PC-3 (cell line): ENCODE measurements around the gene SMYD3. TPM values are rescaled to one million over a fixed set of nuclear protein-coding genes. Genes with fewer than 3 reads are reported as not detected.

Experiments used
- ATAC-seq: fragments of 200-7000 bp; cut with Tn5 transposase; 2 replicates; pipeline ENCODE4 v1.9.1; 2020; ENCODE audit warnings: mild to moderate bottlenecking, moderate library complexity
- BruUV-seq: library from RNA; stranded (reverse); fragments of 400-500 nt; replicated peaks from 2 replicates; lab custom pipeline; 2021; lab: Mats Ljungman, UMichigan
- CTCF ChIA-PET: fragments of 300-600 bp; sonication (Branson Sonifier 250); formaldehyde crosslinking; loops from one replicate; lab custom pipeline; 2022; ENCODE audit warnings: antibody characterized with exemption; lab: Charles Lee
- POLR2A ChIA-PET: fragments of 300-600 bp; sonication (Branson Sonifier 250); formaldehyde crosslinking; loops from one replicate; lab custom pipeline; 2022; ENCODE audit warnings: antibody characterized with exemption; ENCODE audit not compliant: unreplicated experiment; lab: Charles Lee
- DNase-seq: peaks from one replicate; pipeline ENCODE4 v3.0.0-alpha.2; 2015
- H2AFZ ChIP-seq: fragments of 300-600 bp; sonication (generic); 2 replicates; pipeline ENCODE4 v1.6.0; 2016; ENCODE audit warnings: antibody characterized with exemption, low read length
- H3F3A ChIP-seq: fragments of 300-600 bp; sonication (generic); one replicate; pipeline ENCODE4 v1.6.0; 2017; ENCODE audit warnings: antibody characterized with exemption, low read length, control low read depth, mild to moderate bottlenecking; ENCODE audit not compliant: unreplicated experiment
- H3K27ac ChIP-seq: fragments of 300-600 bp; sonication (generic); 2 replicates; pipeline ENCODE4 v1.5.1; 2016; ENCODE audit warnings: mild to moderate bottlenecking, low read length
- H3K27me3 ChIP-seq: fragments of 300-600 bp; sonication (generic); 2 replicates; pipeline ENCODE4 v1.6.1; 2016; ENCODE audit warnings: low read length, mixed read lengths
- H3K36me3 ChIP-seq: fragments of 300-600 bp; sonication (generic); 2 replicates; pipeline ENCODE4 v1.6.1; 2016; ENCODE audit warnings: low read depth, mixed run types, low read length, mixed read lengths
- H3K4me1 ChIP-seq: fragments of 300-600 bp; sonication (generic); 2 replicates; pipeline ENCODE4 v1.5.1; 2016; ENCODE audit warnings: low read length; ENCODE audit not compliant: insufficient read depth
- H3K4me2 ChIP-seq: fragments of 300-600 bp; sonication (generic); 2 replicates; pipeline ENCODE4 v1.6.0; 2016; ENCODE audit warnings: low read length
- H3K4me3 ChIP-seq: fragments of 300-600 bp; sonication (generic); 2 replicates; pipeline ENCODE4 v1.5.1; 2016; ENCODE audit warnings: mild to moderate bottlenecking, low read length, mixed read lengths
- H3K79me2 ChIP-seq: fragments of 300-600 bp; sonication (generic); 2 replicates; pipeline ENCODE4 v1.6.1; 2017; ENCODE audit warnings: low read length, mixed read lengths
- H3K9ac ChIP-seq: fragments of 300-600 bp; sonication (generic); 2 replicates; pipeline ENCODE4 v1.6.0; 2016; ENCODE audit warnings: mild to moderate bottlenecking, low read length
- H3K9me2 ChIP-seq: fragments of 300-600 bp; sonication (generic); replicated peaks from 2 replicates; pipeline ENCODE4 v1.6.1; 2016; ENCODE audit warnings: mixed run types, low read length, mixed read lengths
- H3K9me3 ChIP-seq: fragments of 300-600 bp; sonication (generic); 2 replicates; pipeline ENCODE4 v1.6.1; 2016; ENCODE audit warnings: low read length, mixed read lengths
- H4K20me1 ChIP-seq: fragments of 300-600 bp; sonication (generic); 2 replicates; pipeline ENCODE4 v1.6.1; 2016; ENCODE audit warnings: low read length, mixed read lengths
- EZH2 ChIP-seq: fragments of 300-600 bp; sonication (generic); IDR thresholded peaks from one replicate; pipeline ENCODE4 v1.6.1; 2017; ENCODE audit warnings: antibody characterized with exemption, mild to moderate bottlenecking, low read length; ENCODE audit not compliant: unreplicated experiment
- EZH2phosphoT487 ChIP-seq: fragments of 300-600 bp; sonication (generic); IDR thresholded peaks from 2 replicates; pipeline ENCODE4 v1.6.1; 2018; ENCODE audit warnings: mild to moderate bottlenecking, antibody characterized with exemption, low read length, borderline replicate concordance
- intact Hi-C: fragments of 100-400 bp; cut with micrococcal nuclease; formaldehyde crosslinking; loops from 2 replicates; pipeline ENCODE4 v1.9.0; 2023
- total RNA-seq: library from RNA; depleted of rRNA; stranded (reverse); fragments of >200 nt; gene quantifications from 2 replicates; pipeline ENCODE4 v1.2.3, GENCODE V29; 2014
- TF ChIP-seq, protein P1 (sequence below): fragments of 300-600 bp; sonication (generic); conservative IDR thresholded peaks from 2 replicates; pipeline ENCODE4 v1.5.1; 2017; ENCODE audit warnings: antibody characterized with exemption, low read depth, mild to moderate bottlenecking, low read length

The SMYD3 gene
- total RNA-seq, 1 experiment from 2014 or later = 33.0 TPM

DNA sequence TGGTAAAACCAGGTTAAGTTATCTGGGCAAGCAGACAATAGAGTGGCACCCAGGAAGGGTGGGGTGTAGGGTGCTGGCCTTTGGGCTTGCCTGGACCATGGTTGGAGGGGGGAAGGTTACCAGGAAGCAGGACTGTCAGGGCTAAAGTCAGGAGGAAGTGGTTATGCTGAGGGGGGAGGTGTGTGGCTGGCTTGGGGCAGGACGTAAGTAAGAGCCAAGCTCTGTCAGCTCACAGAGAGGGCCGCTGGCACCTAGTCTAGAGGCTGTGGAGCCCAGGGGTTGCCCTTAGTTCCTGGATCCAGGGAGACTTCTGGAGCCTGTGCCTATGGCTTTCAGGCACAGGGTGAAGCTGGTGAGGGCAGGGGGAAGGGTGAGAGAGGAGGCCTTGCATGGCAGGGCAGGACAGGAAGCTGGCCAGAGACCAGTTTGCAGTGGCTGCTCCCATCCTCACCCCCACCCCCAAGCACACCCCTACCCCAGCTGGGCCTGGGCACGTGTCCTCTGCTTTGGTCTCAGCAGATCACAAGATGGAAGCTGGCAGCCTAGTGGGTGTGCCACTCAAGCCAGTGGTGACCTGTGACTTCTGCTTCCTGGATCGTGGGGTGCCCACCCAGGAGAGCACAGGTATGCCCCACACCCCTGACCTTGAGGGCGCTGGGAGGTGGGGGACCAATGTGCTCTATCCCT, 20.5 kb upstream of the SMYD3 start:
- H3K9ac ChIP-seq = no peak overlapping the region
- peak overlapping the region; percentile 35; the same call in 1 of the 2 replicates for H2AFZ ChIP-seq
- no peak overlapping the region for H3K4me2 ChIP-seq
- ChIA-PET POLR2A (no interaction called here), CTCF (no interaction called here)
- peak; percentile 53 for ATAC-seq
- no peak overlapping the region for H3K27ac ChIP-seq
- H3F3A ChIP-seq = no peaks in the 10 kb centered on the region
- peak; percentile 17 for DNase-seq
- TF ChIP-seq EZH2 = no peak
- TF ChIP-seq EZH2phosphoT487 = no peak
- peaks cover 10% of the 10 kb centered on the region for H3K4me1 ChIP-seq
- H3K9me3 ChIP-seq = 0 out of 2 replicates have a peak, but pooled peaks cover 5% of the 10 kb centered on the region
- no peaks in the 10 kb centered on the region for H4K20me1 ChIP-seq
- no peaks in the 10 kb centered on the region for H3K27me3 ChIP-seq
- intact Hi-C loops = no loop called here
- H3K79me2 ChIP-seq = no peaks in the 10 kb centered on the region
- H3K9me2 ChIP-seq = no peaks in the 10 kb centered on the region
- H3K4me3 ChIP-seq = no peak overlapping the region
- no TSS peak for BruUV-seq
- no peaks in the 10 kb centered on the region for H3K36me3 ChIP-seq

DNA sequence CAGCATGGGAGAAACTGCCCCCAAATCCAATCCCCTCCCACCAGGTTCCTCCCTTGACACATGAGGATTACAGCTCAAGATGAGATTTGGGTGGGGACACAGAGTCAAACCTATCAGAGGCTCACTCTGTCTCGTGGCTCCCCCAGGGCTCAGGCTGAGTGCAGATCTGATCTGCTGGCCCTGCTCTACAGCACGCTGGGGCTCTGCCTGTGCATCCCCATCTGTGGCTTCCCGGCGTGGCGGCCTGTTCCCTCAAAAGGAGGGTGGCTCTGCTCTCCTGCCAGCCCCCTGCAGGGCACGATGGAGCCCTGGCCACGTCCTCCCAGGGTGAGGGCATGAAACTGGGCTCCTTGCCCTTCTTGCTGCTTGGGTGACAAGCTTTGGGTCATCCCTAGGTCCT, 19.8 kb upstream of the SMYD3 start:
- no peak overlapping the region for H3K27ac ChIP-seq
- no peaks in the 10 kb centered on the region for H4K20me1 ChIP-seq
- H3K9ac ChIP-seq = no peak overlapping the region
- no peak; the same call in 1 of the 2 replicates for ATAC-seq
- intact Hi-C loops = no loop called here
- no TSS peak for BruUV-seq
- CTCF ChIA-PET = no interaction called here
- TF ChIP-seq EZH2phosphoT487 (no peak), EZH2 (no peak)
- TF ChIP-seq, protein P1, sequence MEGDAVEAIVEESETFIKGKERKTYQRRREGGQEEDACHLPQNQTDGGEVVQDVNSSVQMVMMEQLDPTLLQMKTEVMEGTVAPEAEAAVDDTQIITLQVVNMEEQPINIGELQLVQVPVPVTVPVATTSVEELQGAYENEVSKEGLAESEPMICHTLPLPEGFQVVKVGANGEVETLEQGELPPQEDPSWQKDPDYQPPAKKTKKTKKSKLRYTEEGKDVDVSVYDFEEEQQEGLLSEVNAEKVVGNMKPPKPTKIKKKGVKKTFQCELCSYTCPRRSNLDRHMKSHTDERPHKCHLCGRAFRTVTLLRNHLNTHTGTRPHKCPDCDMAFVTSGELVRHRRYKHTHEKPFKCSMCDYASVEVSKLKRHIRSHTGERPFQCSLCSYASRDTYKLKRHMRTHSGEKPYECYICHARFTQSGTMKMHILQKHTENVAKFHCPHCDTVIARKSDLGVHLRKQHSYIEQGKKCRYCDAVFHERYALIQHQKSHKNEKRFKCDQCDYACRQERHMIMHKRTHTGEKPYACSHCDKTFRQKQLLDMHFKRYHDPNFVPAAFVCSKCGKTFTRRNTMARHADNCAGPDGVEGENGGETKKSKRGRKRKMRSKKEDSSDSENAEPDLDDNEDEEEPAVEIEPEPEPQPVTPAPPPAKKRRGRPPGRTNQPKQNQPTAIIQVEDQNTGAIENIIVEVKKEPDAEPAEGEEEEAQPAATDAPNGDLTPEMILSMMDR = no peak
- H3K79me2 ChIP-seq = no peaks in the 10 kb centered on the region
- H3F3A ChIP-seq = no peaks in the 10 kb centered on the region
- H3K4me3 ChIP-seq = no peak overlapping the region
- H3K27me3 ChIP-seq = no peaks in the 10 kb centered on the region
- H2AFZ ChIP-seq = peak overlapping the region; percentile 35; the same call in 1 of the 2 replicates
- H3K36me3 ChIP-seq = no peaks in the 10 kb centered on the region
- H3K9me3 ChIP-seq = 0 out of 2 replicates have a peak, but pooled peaks cover 5% of the 10 kb centered on the region
- DNase-seq = no peak
- H3K4me2 ChIP-seq = no peak overlapping the region
- no peaks in the 10 kb centered on the region for H3K9me2 ChIP-seq
- POLR2A ChIA-PET = no interaction called here
- H3K4me1 ChIP-seq = peaks cover 10% of the 10 kb centered on the region

DNA sequence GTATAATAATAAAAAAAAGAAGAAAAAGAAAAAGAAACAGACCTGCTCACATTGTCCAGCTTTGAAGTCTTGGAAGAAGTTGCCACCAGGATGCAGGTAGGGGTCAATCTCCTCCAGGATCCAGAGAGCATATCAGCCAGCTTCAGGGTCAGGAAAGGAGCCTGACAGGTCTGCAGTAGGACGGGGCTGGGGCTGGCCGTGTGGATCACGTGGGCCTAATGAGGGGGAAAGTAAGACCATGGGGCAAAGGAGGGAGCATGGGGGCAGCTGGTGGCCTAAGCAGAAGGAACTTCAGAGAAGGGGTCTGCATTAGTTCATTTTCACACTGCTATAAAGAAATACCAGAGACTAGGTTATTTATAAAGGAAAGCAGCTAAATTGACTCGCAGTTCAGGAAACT, 19.3 kb upstream of the SMYD3 start:
- no peak for ATAC-seq
- Histone ChIP-seq H4K20me1 (no peaks in the 10 kb centered on the region), H3K4me3 (no peak overlapping the region), H2AFZ (no peak overlapping the region), H3K36me3 (no peaks in the 10 kb centered on the region), H3F3A (no peaks in the 10 kb centered on the region), H3K27me3 (no peaks in the 10 kb centered on the region), H3K9me3 (0 out of 2 replicates have a peak, but pooled peaks cover 5% of the 10 kb centered on the region), H3K9me2 (no peaks in the 10 kb centered on the region), H3K4me2 (no peak overlapping the region), H3K27ac (no peak overlapping the region), H3K4me1 (peaks cover 10% of the 10 kb centered on the region), H3K9ac (no peak overlapping the region), H3K79me2 (no peaks in the 10 kb centered on the region)
- intact Hi-C loops = no loop called here
- POLR2A ChIA-PET = no interaction called here
- CTCF ChIA-PET = no interaction called here
- no peak for DNase-seq
- TF ChIP-seq, protein P1 = no peak
- TF ChIP-seq EZH2phosphoT487 = no peak
- no peak for TF ChIP-seq EZH2
- BruUV-seq = no TSS peak
